Activated B cell treated with CpG ODN at 0.5 μM for 24 hours (primary cell): ENCODE results near the gene BEX5. TPM values are rescaled to one million over a fixed set of nuclear protein-coding genes. Genes with fewer than 3 reads are reported as not detected.

Experiments used
- ATAC-seq: fragments of 200-7000 bp; cut with Tn5 transposase; one replicate; pipeline ENCODE4 v1.10.0; 2021; ENCODE audit warnings: low read depth, mild to moderate bottlenecking, moderate library complexity
- CTCF ChIA-PET: fragments of 350-600 bp; sonication (Branson Sonifier 250); formaldehyde crosslinking; loops from one replicate; lab custom pipeline; 2021; ENCODE audit warnings: antibody characterized with exemption; lab: Charles Lee
- POLR2A ChIA-PET: fragments of 350-600 bp; sonication (Branson Sonifier 250); formaldehyde crosslinking; loops from one replicate; lab custom pipeline; 2021; ENCODE audit warnings: antibody characterized with exemption; lab: Charles Lee
- DNase-seq: peaks from one replicate; pipeline ENCODE4 v3.0.0; 2022
- H3K27ac Mint-ChIP-seq: one replicate; pipeline ENCODE4 v1.8.0; 2020; ENCODE audit warnings: mixed read lengths
- H3K27me3 Mint-ChIP-seq: one replicate; pipeline ENCODE4 v1.8.0; 2021; ENCODE audit warnings: mixed read lengths
- H3K36me3 Mint-ChIP-seq: one replicate; pipeline ENCODE4 v1.8.0; 2021; ENCODE audit warnings: low read depth, mixed read lengths
- H3K4me1 Mint-ChIP-seq: one replicate; pipeline ENCODE4 v1.8.0; 2021; ENCODE audit warnings: mixed read lengths
- H3K4me3 Mint-ChIP-seq: one replicate; pipeline ENCODE4 v1.8.0; 2020; ENCODE audit warnings: mild to moderate bottlenecking, mixed read lengths
- H3K9me3 Mint-ChIP-seq: one replicate; pipeline ENCODE4 v1.8.0; 2020; ENCODE audit warnings: mixed read lengths
- CTCF ChIP-seq: fragments of 200-600 bp; IDR thresholded peaks from one replicate; pipeline ENCODE4 v1.8.0; 2022; ENCODE audit warnings: antibody characterized with exemption, mild to moderate bottlenecking
- intact Hi-C: fragments of 100-400 bp; cut with micrococcal nuclease; formaldehyde crosslinking; loops from one replicate; pipeline ENCODE4 v1.15.1; 2024
- total RNA-seq: library from RNA; stranded (reverse); gene quantifications from 2 replicates; pipeline ENCODE4 v1.2.3, GENCODE V29; 2022

Gene BEX5
- total RNA-seq, 1 donor from 2014 or later, result 1.2 TPM

- intact Hi-C loops, result no loop called here
- POLR2A ChIA-PET, result no interaction called here
- H3K36me3 Mint-ChIP-seq, result no peaks in the 10 kb centered on the region
- no peak overlapping the region for H3K4me3 Mint-ChIP-seq
- CTCF ChIA-PET, result no interaction called here
- H3K9me3 Mint-ChIP-seq, result peaks cover 3% of the 10 kb centered on the region
- ATAC-seq, result no peak
- H3K27ac Mint-ChIP-seq, result no peak overlapping the region
- H3K27me3 Mint-ChIP-seq, result peaks cover 4% of the 10 kb centered on the region
- no peak for DNase-seq
- no peak for TF ChIP-seq CTCF
- H3K4me1 Mint-ChIP-seq, result no peaks in the 10 kb centered on the region
These were observed 40.0 kb downstream of the BEX5 start for GRCh38 chrX:102115748-102116147.

DNA sequence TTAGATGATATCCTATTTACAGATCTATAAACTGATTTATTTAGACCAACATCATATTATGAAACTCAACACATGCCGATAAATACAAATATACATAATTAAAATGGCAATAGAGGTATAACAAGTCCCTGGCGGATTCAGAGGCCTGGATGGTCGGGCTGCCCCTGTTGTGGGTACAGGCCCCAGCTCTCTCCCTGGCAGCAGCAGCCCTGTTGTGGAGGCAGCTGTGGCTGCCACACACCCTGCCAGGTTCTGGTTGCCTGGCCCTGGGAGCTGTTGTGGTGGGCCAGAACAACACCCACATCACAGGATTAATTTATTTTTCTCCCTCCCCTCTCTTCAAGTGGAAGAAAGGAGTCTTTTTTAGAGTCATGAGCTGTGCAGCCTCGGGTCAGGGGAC is 42.4 kb downstream of the BEX5 start:
- peaks cover 4% of the 10 kb centered on the region for H3K27me3 Mint-ChIP-seq
- TF ChIP-seq CTCF, result no peak
- peaks cover 3% of the 10 kb centered on the region for H3K9me3 Mint-ChIP-seq
- H3K4me3 Mint-ChIP-seq, result no peak overlapping the region
- no peak overlapping the region for H3K27ac Mint-ChIP-seq
- H3K36me3 Mint-ChIP-seq, result no peaks in the 10 kb centered on the region
- no peaks in the 10 kb centered on the region for H3K4me1 Mint-ChIP-seq
- ChIA-PET POLR2A (no interaction called here), CTCF (no interaction called here)
- ATAC-seq (no peak), DNase-seq (no peak)
- intact Hi-C loops, result no loop called here

Other genes with a start within 250 kb of the BEX5 start
- gene ZMAT1, start 223.9 kb downstream of the BEX5 start, total RNA-seq, result 14.8 and 19.8 TPM in 2 replicates
- not detected in 2 replicates for gene TCEAL2, start 30.3 kb downstream of the BEX5 start, total RNA-seq
- not detected in 2 replicates for gene TCEAL6, start 13.5 kb downstream of the BEX5 start, total RNA-seq
- gene TCP11X1, start 59.3 kb upstream of the BEX5 start, total RNA-seq, result not detected in 2 replicates
- gene NXF2, start 91.2 kb upstream of the BEX5 start, total RNA-seq, result not detected in 2 replicates